ENCODE results near the gene NDST1. TPM values are rescaled to one million over a fixed set of nuclear protein-coding genes. Genes with fewer than 3 reads are reported as not detected.

NDST1 gene
- total RNA-seq, 1 experiment from 2014 or later, result 69.9 TPM

GRCh38 chr5:150593593-150593992 is 85.7 kb downstream of the NDST1 start (continued):
- TF ChIP-seq AR (CRISPR knock-in tag; IDR thresholded peaks at IDR 0.05) (no peak), ZNF317 (CRISPR knock-in tag; IDR thresholded peaks at IDR 0.05; ENCODE audit: borderline replicate concordance, low read depth) (no peak), NFE2L1 (CRISPR knock-in tag; IDR thresholded peaks at IDR 0.05) (no peak), ETV6 (CRISPR knock-in tag; IDR thresholded peaks at IDR 0.05) (no peak), ZSCAN18 (CRISPR knock-in tag; IDR thresholded peaks at IDR 0.05) (no peak), ZNF396 (CRISPR knock-in tag; IDR thresholded peaks at IDR 0.05; ENCODE audit: borderline replicate concordance) (no peak), ZNF219 (CRISPR knock-in tag; IDR thresholded peaks at IDR 0.05; ENCODE audit: borderline replicate concordance) (no peak), ZNF281 (CRISPR knock-in tag; IDR thresholded peaks at IDR 0.05) (no peak)

- DNase-seq (ENCODE audit: low spot score) (no peak), ATAC-seq (no peak)
- ChIA-PET CTCF (interaction anchor here (1.6 kb wide), 1 partner anchor 20 kb away, joined by 7 read pairs; no protein-coding TSS in a partner anchor), POLR2A (no interaction called here)
- Mint-ChIP-seq H3K4me3 (no peak overlapping the region), H3K27ac (no peak overlapping the region), H3K36me3 (no peaks in the 10 kb centered on the region), H3K9me3 (no peaks in the 10 kb centered on the region), H3K27me3 (ENCODE audit: low read depth) (no peaks in the 10 kb centered on the region; the same call in 1 of the 2 replicates), H3K4me1 (peaks cover 29% of the 10 kb centered on the region)
- no peak for TF ChIP-seq GRHL2 (CRISPR knock-in tag; IDR thresholded peaks at IDR 0.05; ENCODE audit: insufficient replicate concordance, severe bottlenecking)
- no peak for TF ChIP-seq FOXJ3 (CRISPR knock-in tag; IDR thresholded peaks at IDR 0.05; ENCODE audit: borderline replicate concordance)
- no peak for TF ChIP-seq MXD4 (CRISPR knock-in tag; IDR thresholded peaks at IDR 0.05; ENCODE audit: borderline replicate concordance)
- no peak for TF ChIP-seq ATF1 (CRISPR knock-in tag; IDR thresholded peaks at IDR 0.05)
- TF ChIP-seq ZNF671 (CRISPR knock-in tag; IDR thresholded peaks at IDR 0.05), result no peak
- TF ChIP-seq TEAD4 (CRISPR knock-in tag; IDR thresholded peaks at IDR 0.05), result no peak
- TF ChIP-seq ZNF512 (CRISPR knock-in tag; IDR thresholded peaks at IDR 0.05; ENCODE audit: borderline replicate concordance), result no peak
- TF ChIP-seq NFYB (CRISPR knock-in tag; conservative IDR thresholded peaks at IDR 0.05; ENCODE audit: low read depth), result no peak
- no peak for TF ChIP-seq EMX1 (CRISPR knock-in tag; IDR thresholded peaks at IDR 0.05)
- TF ChIP-seq ZNF219 (CRISPR knock-in tag; IDR thresholded peaks at IDR 0.05; ENCODE audit: borderline replicate concordance), result no peak
Measured at GRCh38 chr5:150593996-150594395, 86.1 kb downstream of the NDST1 start.
